Ishikawa (cell line): ENCODE results near the gene CCDC126.

Source experiments
- CEBPB ChIP-seq: IDR thresholded peaks from 2 replicates; pipeline ENCODE4 v1.6.1; 2012
- EP300 ChIP-seq: IDR thresholded peaks from 2 replicates; pipeline ENCODE4 v1.6.1; 2012; ENCODE audit warnings: borderline replicate concordance
- MAX ChIP-seq: IDR thresholded peaks from 2 replicates; pipeline ENCODE4 v1.6.1; 2012
- REST ChIP-seq: IDR thresholded peaks from 2 replicates; pipeline ENCODE4 v1.6.1; 2012; ENCODE audit warnings: low read depth, mild to moderate bottlenecking
- YY1 ChIP-seq: IDR thresholded peaks from 2 replicates; pipeline ENCODE4 v1.6.1; 2012; ENCODE audit warnings: low read depth
- ZBTB7A ChIP-seq: IDR thresholded peaks from 2 replicates; pipeline ENCODE4 v1.6.1; 2012; ENCODE audit warnings: low read depth

GRCh38 chr7:23597094-23598091, at the start of gene CCDC126:
- TF ChIP-seq CEBPB = no peak
- no peak for TF ChIP-seq REST
- TF ChIP-seq MAX = peak; percentile 100
- TF ChIP-seq EP300 = no peak
- TF ChIP-seq YY1 = peak; percentile 61; the same call in 1 of the 2 replicates
- TF ChIP-seq ZBTB7A = no peak
